Measurements from ENCODE around the gene AJAP1. TPM values are rescaled to one million over a fixed set of nuclear protein-coding genes. Genes with fewer than 3 reads are reported as not detected.

The AJAP1 gene
- total RNA-seq, 1 experiment from 2014 or later, result not detected

DNA sequence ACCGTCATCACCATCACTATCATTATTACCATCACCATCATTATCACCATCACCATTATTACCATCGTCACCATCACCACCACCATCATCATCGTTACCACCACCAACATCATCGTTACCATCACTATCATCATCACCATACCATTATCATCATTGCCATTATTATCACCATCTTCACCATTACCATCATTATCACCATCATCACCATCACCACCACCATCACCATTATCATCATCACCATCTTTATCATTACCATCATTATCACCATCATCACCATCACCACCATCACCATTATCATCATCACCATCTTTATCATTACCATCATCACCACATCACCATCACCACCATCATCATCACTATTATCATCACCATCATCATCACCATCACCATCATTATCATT is 112.9 kb downstream of the AJAP1 start:
- BruUV-seq (replicated peaks), result no TSS peak
- no peaks in the 10 kb centered on the region for H4K20me1 ChIP-seq (ENCODE audit: insufficient read depth)
- ChIA-PET RAD21 (ENCODE audit: low non-redundant PET in 1 of 2, low total read pairs in 2 of 2, uncharacterized antibody in 2 of 2, unreplicated experiment in 2 of 2) (no interaction called here), POLR2A (no interaction called here), CTCF (no interaction called here)
- H3K4me3 ChIP-seq (replicated peaks in 1 of 2; ENCODE audit: low read depth in 1 of 2, low read length in 2 of 2), result no peak overlapping the region
- DNase-seq (ENCODE audit: low read depth, low spot score) (no peak), ATAC-seq (no peak)
- no peaks in the 10 kb centered on the region for H3K27me3 ChIP-seq (ENCODE audit: insufficient read depth, low read length)
- no peaks in the 10 kb centered on the region for H3K9me2 ChIP-seq (ENCODE audit: insufficient read depth)
- no peak for TF ChIP-seq EZH2 (IDR thresholded peaks at IDR 0.05)
- no peak for TF ChIP-seq CBX3 (IDR thresholded peaks at IDR 0.05; ENCODE audit: low read depth)
- no peak for TF ChIP-seq ZFX (IDR thresholded peaks at IDR 0.05)
- no peak for TF ChIP-seq RAD21 (IDR thresholded peaks at IDR 0.05; ENCODE audit: low read depth)
- TF ChIP-seq, protein P1, sequence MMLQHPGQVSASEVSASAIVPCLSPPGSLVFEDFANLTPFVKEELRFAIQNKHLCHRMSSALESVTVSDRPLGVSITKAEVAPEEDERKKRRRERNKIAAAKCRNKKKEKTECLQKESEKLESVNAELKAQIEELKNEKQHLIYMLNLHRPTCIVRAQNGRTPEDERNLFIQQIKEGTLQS (IDR thresholded peaks at IDR 0.05), result no peak
- no peak for TF ChIP-seq YY1 (IDR thresholded peaks at IDR 0.05; ENCODE audit: extremely low read depth, insufficient replicate concordance, low read depth, low read length)
- no peak for TF ChIP-seq EGR1 (IDR thresholded peaks at IDR 0.05; ENCODE audit: low read depth)
- TF ChIP-seq EZH2phosphoT487 (IDR thresholded peaks at IDR 0.05; ENCODE audit: borderline replicate concordance), result no peak
- TF ChIP-seq ELF1 (IDR thresholded peaks at IDR 0.05; ENCODE audit: borderline replicate concordance, low read depth), result no peak
- TF ChIP-seq SP1 (IDR thresholded peaks at IDR 0.05; ENCODE audit: low read depth), result no peak
- H3K4me2 ChIP-seq (ENCODE audit: low read length), result no peak overlapping the region
- H3K27ac ChIP-seq (ENCODE audit: low read depth, low read length), result no peak overlapping the region
- intact Hi-C loops (cut with micrococcal nuclease), result no loop called here
- no peaks in the 10 kb centered on the region for H3K4me1 ChIP-seq (ENCODE audit: control insufficient read depth in 1 of 2, insufficient read depth in 2 of 2, low read length in 2 of 2)
- no peaks in the 10 kb centered on the region for H3K79me2 ChIP-seq (ENCODE audit: insufficient read depth, low read length)
- H2AFZ ChIP-seq (ENCODE audit: low read depth, low read length, poor library complexity, severe bottlenecking), result no peak overlapping the region
- no peak overlapping the region for H3K9ac ChIP-seq (ENCODE audit: low read length)
- H3K36me3 ChIP-seq (ENCODE audit: control insufficient read depth in 1 of 2, insufficient read depth in 2 of 2, low read length in 2 of 2), result no peaks in the 10 kb centered on the region
- peaks cover 0 to 6% of the 10 kb centered on the region in 2 experiments; a peak in 1 of 4 replicates for H3K9me3 ChIP-seq (ENCODE audit: control insufficient read depth in 1 of 2, insufficient read depth in 1 of 2, low read depth in 1 of 2, low read length in 2 of 2)

DNA sequence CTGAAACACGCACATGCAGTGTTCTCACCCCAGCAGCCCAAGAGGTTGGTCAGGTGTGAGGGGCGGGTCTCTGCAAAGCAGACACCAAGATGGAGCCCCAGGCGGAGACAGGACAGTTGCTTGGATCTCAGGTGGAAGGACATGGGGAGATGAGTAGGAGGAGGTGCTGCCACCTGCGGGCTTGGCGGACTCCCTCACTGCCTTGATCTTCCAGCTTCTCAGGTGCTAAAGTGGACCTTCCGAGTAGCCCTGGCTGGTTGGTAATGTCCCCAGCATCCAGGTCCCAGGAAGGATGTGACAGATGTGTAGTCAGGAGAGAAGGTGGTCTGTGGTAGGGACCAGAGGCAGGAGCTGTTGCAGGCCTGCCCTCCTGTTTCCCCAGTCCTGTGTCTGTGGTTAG is 114.1 kb downstream of the AJAP1 start:
- no peaks in the 10 kb centered on the region for H3K27me3 ChIP-seq (ENCODE audit: insufficient read depth, low read length)
- H3K4me2 ChIP-seq (ENCODE audit: low read length), result no peak overlapping the region
- ATAC-seq (no peak), DNase-seq (ENCODE audit: low read depth, low spot score) (no peak)
- no peak overlapping the region for H3K27ac ChIP-seq (ENCODE audit: low read depth, low read length)
- ChIA-PET POLR2A (no interaction called here), RAD21 (ENCODE audit: low non-redundant PET in 1 of 2, low total read pairs in 2 of 2, uncharacterized antibody in 2 of 2, unreplicated experiment in 2 of 2) (no interaction called here), CTCF (no interaction called here)
- H3K4me3 ChIP-seq (replicated peaks in 1 of 2; ENCODE audit: low read depth in 1 of 2, low read length in 2 of 2), result no peak overlapping the region
- no TSS peak for BruUV-seq (replicated peaks)
- TF ChIP-seq, protein P2, sequence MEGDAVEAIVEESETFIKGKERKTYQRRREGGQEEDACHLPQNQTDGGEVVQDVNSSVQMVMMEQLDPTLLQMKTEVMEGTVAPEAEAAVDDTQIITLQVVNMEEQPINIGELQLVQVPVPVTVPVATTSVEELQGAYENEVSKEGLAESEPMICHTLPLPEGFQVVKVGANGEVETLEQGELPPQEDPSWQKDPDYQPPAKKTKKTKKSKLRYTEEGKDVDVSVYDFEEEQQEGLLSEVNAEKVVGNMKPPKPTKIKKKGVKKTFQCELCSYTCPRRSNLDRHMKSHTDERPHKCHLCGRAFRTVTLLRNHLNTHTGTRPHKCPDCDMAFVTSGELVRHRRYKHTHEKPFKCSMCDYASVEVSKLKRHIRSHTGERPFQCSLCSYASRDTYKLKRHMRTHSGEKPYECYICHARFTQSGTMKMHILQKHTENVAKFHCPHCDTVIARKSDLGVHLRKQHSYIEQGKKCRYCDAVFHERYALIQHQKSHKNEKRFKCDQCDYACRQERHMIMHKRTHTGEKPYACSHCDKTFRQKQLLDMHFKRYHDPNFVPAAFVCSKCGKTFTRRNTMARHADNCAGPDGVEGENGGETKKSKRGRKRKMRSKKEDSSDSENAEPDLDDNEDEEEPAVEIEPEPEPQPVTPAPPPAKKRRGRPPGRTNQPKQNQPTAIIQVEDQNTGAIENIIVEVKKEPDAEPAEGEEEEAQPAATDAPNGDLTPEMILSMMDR (IDR thresholded peaks at IDR 0.05 in 2 of 3, conservative IDR thresholded peaks at IDR 0.05 in 1 of 3; ENCODE audit: borderline replicate concordance in 1 of 3, insufficient read depth in 1 of 3, low read depth in 2 of 3, low read length in 2 of 3), result 0 out of 6 replicates have a peak, but pooled peaks of 1 of the 3 experiments have one; percentile 3
- no peak for TF ChIP-seq SIN3A (IDR thresholded peaks at IDR 0.05; ENCODE audit: low read depth)
- no peak for TF ChIP-seq CBX3 (IDR thresholded peaks at IDR 0.05; ENCODE audit: low read depth)
- no peak for TF ChIP-seq EZH2 (IDR thresholded peaks at IDR 0.05)
- no peaks in the 10 kb centered on the region for H3K9me2 ChIP-seq (ENCODE audit: insufficient read depth)
- no peaks in the 10 kb centered on the region for H4K20me1 ChIP-seq (ENCODE audit: insufficient read depth)
- no peaks in the 10 kb centered on the region for H3K79me2 ChIP-seq (ENCODE audit: insufficient read depth, low read length)
- intact Hi-C loops (cut with micrococcal nuclease), result no loop called here
- H3K9me3 ChIP-seq (ENCODE audit: control insufficient read depth in 1 of 2, insufficient read depth in 1 of 2, low read depth in 1 of 2, low read length in 2 of 2), result peaks cover 0 to 6% of the 10 kb centered on the region in 2 experiments; a peak in 1 of 4 replicates
- no peaks in the 10 kb centered on the region for H3K4me1 ChIP-seq (ENCODE audit: control insufficient read depth in 1 of 2, insufficient read depth in 2 of 2, low read length in 2 of 2)
- no peaks in the 10 kb centered on the region for H3K36me3 ChIP-seq (ENCODE audit: control insufficient read depth in 1 of 2, insufficient read depth in 2 of 2, low read length in 2 of 2)
- no peak overlapping the region for H2AFZ ChIP-seq (ENCODE audit: low read depth, low read length, poor library complexity, severe bottlenecking)
- no peak overlapping the region for H3K9ac ChIP-seq (ENCODE audit: low read length)

Measured in HCT116 (cell line).